H1 (cell line): ENCODE measurements around the gene WWC2.

Experiments used
- CHD2 ChIP-seq: IDR thresholded peaks from 2 replicates; pipeline ENCODE4 v1.6.1; 2012; ENCODE audit warnings: low read length, improper control_type of control experiment
- CREB1 ChIP-seq: IDR thresholded peaks from 2 replicates; pipeline ENCODE4 v1.6.1; 2012; ENCODE audit warnings: inconsistent platforms
- CTCF ChIP-seq, 3 experiments: IDR thresholded peaks; 1 replicate in 2 of 3; 2 replicates in 1 of 3; pipeline versions ENCODE4 v1.5.1 to v1.6.1; 2011; ENCODE audit warnings: low read length in 3 of 3, mild to moderate bottlenecking in 3 of 3, inconsistent platforms in 2 of 3, low read depth in 1 of 3, moderate library complexity in 1 of 3; ENCODE audit not compliant: insufficient read depth in 1 of 3; ENCODE audit errors: control extremely low read depth in 1 of 3
- EZH2 ChIP-seq: fragments of 200-600 bp; sonication (generic); IDR thresholded peaks from 2 replicates; pipeline ENCODE4 v1.7.1; 2012; ENCODE audit warnings: low read depth, mild to moderate bottlenecking, moderate library complexity, low read length, inconsistent platforms; ENCODE audit not compliant: severe bottlenecking
- FOSL1 ChIP-seq: IDR thresholded peaks from 2 replicates; pipeline ENCODE4 v1.6.1; 2011; ENCODE audit warnings: mild to moderate bottlenecking, low read depth, low read length, moderate library complexity; ENCODE audit not compliant: insufficient read depth
- GABPA ChIP-seq: IDR thresholded peaks from 2 replicates; pipeline ENCODE4 v1.6.1; 2011; ENCODE audit warnings: mild to moderate bottlenecking, low read length, moderate library complexity, borderline replicate concordance; ENCODE audit not compliant: insufficient read depth
- KDM5A ChIP-seq: fragments of 200-600 bp; IDR thresholded peaks from 2 replicates; pipeline ENCODE4 v1.7.1; 2012; ENCODE audit warnings: mild to moderate bottlenecking, low read length, inconsistent platforms, mixed read lengths
- MAFK ChIP-seq: IDR thresholded peaks from 2 replicates; pipeline ENCODE4 v1.6.1; 2012; ENCODE audit warnings: low read depth, mild to moderate bottlenecking, improper control_type of control experiment, low read length
- POLR2A ChIP-seq, 2 experiments: IDR thresholded peaks; 1 replicate in 1 of 2; 2 replicates in 1 of 2; pipeline ENCODE4 v1.6.1; 2011; ENCODE audit warnings: low read depth in 2 of 2, low read length in 2 of 2, mild to moderate bottlenecking in 2 of 2; ENCODE audit errors: control extremely low read depth in 1 of 2
- POLR2AphosphoS5 ChIP-seq: IDR thresholded peaks from 2 replicates; pipeline ENCODE4 v1.6.1; 2011; ENCODE audit warnings: low read depth, low read length
- SP1 ChIP-seq: IDR thresholded peaks from 2 replicates; pipeline ENCODE4 v1.6.1; 2011; ENCODE audit warnings: low read depth, low read length
- TEAD4 ChIP-seq: IDR thresholded peaks from 2 replicates; pipeline ENCODE4 v1.6.1; 2012; ENCODE audit warnings: low read depth, low read length, inconsistent platforms, mixed read lengths

DNA sequence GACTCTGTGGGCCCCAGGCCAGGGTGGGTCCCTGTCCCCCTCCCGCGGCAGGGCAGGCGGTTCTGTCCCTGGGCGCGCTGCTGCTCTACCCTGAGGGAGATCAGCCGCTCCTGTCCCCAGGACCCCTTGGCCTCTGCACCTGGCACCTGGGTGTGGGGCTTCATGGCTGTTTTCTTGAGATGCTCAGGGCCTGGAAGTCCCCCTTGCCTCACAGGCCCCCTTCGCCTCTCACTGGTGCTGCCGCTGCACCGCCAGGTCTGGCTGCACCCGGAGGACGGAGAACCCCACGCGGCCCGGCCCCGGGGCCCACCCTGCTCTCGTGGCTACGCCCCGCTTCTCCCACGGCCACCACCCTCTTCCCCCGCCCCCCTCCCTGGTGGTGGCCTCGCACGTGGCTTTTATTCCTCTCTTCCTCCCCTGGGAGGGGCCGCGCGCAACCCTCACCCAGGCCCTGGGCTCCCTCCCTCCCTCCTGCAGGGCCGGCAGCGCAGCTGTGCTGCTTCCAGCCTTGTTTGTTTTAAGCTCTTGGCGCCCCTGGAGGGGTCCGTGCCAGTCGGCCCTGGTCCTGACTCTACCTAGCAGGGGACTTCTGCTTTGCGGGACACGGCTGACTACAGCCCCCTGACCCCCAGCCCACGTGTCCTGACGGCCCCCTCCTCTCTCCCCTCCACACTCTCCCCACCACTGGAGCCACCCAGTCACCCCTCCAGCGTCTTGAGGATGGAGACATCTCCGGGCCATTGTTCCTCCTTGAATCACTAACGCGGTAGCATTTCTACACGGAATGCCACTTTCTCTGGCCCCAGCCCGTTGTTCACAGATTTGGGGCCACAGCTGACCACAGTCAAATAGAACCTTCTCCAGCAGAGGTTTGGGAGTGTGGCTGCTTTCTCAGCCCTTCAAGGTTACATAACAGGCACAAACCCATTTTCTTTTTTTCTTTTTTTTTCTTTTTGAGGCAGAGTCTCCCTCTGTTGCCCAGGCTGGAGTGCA, 243.8 kb downstream of the WWC2 start:
- TF ChIP-seq MAFK: no peak
- TF ChIP-seq CREB1: no peak
- no peak for TF ChIP-seq GABPA
- TF ChIP-seq CHD2: no peak
- no peak for TF ChIP-seq POLR2AphosphoS5
- no peak for TF ChIP-seq TEAD4
- no peak for TF ChIP-seq CTCF (IDR thresholded peaks at IDR 0.05; ENCODE audit: control extremely low read depth in 1 of 3, insufficient read depth in 1 of 3, low read depth in 1 of 3, low read length in 3 of 3)
- no peak for TF ChIP-seq POLR2A (IDR thresholded peaks at IDR 0.05; ENCODE audit: control extremely low read depth in 1 of 2, low read depth in 2 of 2, low read length in 2 of 2)
- TF ChIP-seq KDM5A: no peak
- TF ChIP-seq FOSL1: no peak
- TF ChIP-seq EZH2: no peak
- no peak for TF ChIP-seq SP1
